GM23338 (cell line): Measurements from ENCODE around the gene CNN2. TPM values are rescaled to one million over a fixed set of nuclear protein-coding genes. Genes with fewer than 3 reads are reported as not detected.

Source experiments
- ATAC-seq: fragments of 200-7000 bp; cut with Tn5 transposase; 3 replicates; pipeline ENCODE4 v1.9.1; 2020
- DNase-seq: peaks from one replicate; pipeline ENCODE4 v3.0.0-alpha.2; 2015; ENCODE audit warnings: low spot score
- H2AFZ ChIP-seq: fragments of 200-600 bp; sonication (generic); 2 replicates; pipeline ENCODE4 v1.8.0; 2016; ENCODE audit warnings: antibody characterized with exemption, mild to moderate bottlenecking, moderate library complexity
- H3F3A ChIP-seq: fragments of 200-600 bp; sonication (generic); replicated peaks from 2 replicates; pipeline ENCODE4 v1.8.0; 2017; ENCODE audit warnings: antibody characterized with exemption, mixed run types, low read depth
- H3K27ac ChIP-seq: fragments of 200-600 bp; sonication (generic); 2 replicates; pipeline ENCODE4 v1.6.1; 2016; ENCODE audit warnings: low read depth
- H3K27me3 ChIP-seq: fragments of 200-600 bp; sonication (generic); 2 replicates; pipeline ENCODE4 v1.8.0; 2016; ENCODE audit warnings: mild to moderate bottlenecking, mixed run types, moderate library complexity; ENCODE audit not compliant: insufficient read depth
- H3K36me3 ChIP-seq: fragments of 200-600 bp; sonication (generic); 2 replicates; pipeline ENCODE4 v1.8.0; 2016; ENCODE audit warnings: mild to moderate bottlenecking; ENCODE audit not compliant: insufficient read depth
- H3K4me1 ChIP-seq: fragments of 200-600 bp; sonication (generic); 2 replicates; pipeline ENCODE4 v1.8.0; 2016; ENCODE audit warnings: mild to moderate bottlenecking, moderate library complexity; ENCODE audit not compliant: insufficient read depth
- H3K4me2 ChIP-seq: fragments of 200-600 bp; sonication (generic); 2 replicates; pipeline ENCODE4 v1.7.1; 2017; ENCODE audit warnings: mixed run types
- H3K4me3 ChIP-seq: fragments of 200-600 bp; sonication (generic); 2 replicates; pipeline ENCODE4 v1.6.1; 2016; ENCODE audit warnings: mixed run types
- H3K79me2 ChIP-seq: fragments of 200-600 bp; sonication (generic); replicated peaks from 2 replicates; pipeline ENCODE4 v1.8.0; 2017; ENCODE audit warnings: mild to moderate bottlenecking; ENCODE audit not compliant: insufficient read depth
- H3K9me2 ChIP-seq: fragments of 200-600 bp; sonication (generic); 2 replicates; pipeline ENCODE4 v1.8.0; 2017; ENCODE audit not compliant: insufficient read depth
- H4K20me1 ChIP-seq: fragments of 200-600 bp; sonication (generic); replicated peaks from 2 replicates; pipeline ENCODE4 v1.8.0; 2017; ENCODE audit warnings: mild to moderate bottlenecking; ENCODE audit not compliant: insufficient read depth
- H3K27ac Mint-ChIP-seq: 2 replicates; pipeline ENCODE4 v1.8.0; 2020; ENCODE audit warnings: inconsistent platforms, mild to moderate bottlenecking, moderate library complexity, mixed read lengths
- H3K27me3 Mint-ChIP-seq: 3 replicates; pipeline ENCODE4 v1.8.0; 2022; ENCODE audit warnings: low read depth, mild to moderate bottlenecking, moderate library complexity, mixed read lengths, inconsistent platforms; ENCODE audit not compliant: insufficient read depth, poor library complexity
- H3K36me3 Mint-ChIP-seq: 3 replicates; pipeline ENCODE4 v1.8.0; 2021; ENCODE audit warnings: low read depth, mild to moderate bottlenecking, inconsistent platforms, moderate library complexity, mixed read lengths
- H3K4me1 Mint-ChIP-seq: 3 replicates; pipeline ENCODE4 v1.8.0; 2020; ENCODE audit warnings: mild to moderate bottlenecking, inconsistent platforms, mixed read lengths
- H3K4me3 Mint-ChIP-seq: 3 replicates; pipeline ENCODE4 v1.8.0; 2021; ENCODE audit warnings: moderate library complexity, mild to moderate bottlenecking, inconsistent platforms, mixed read lengths
- H3K9me3 Mint-ChIP-seq: 3 replicates; pipeline ENCODE4 v1.8.0; 2020; ENCODE audit warnings: moderate library complexity, mild to moderate bottlenecking, inconsistent platforms, mixed read lengths
- CREB1 ChIP-seq: fragments of 250-450 bp; sonication (Bioruptor Pico); IDR thresholded peaks from 2 replicates; pipeline ENCODE4 v1.5.0; 2020; ENCODE audit warnings: low read depth, mild to moderate bottlenecking, moderate library complexity
- EZH2 ChIP-seq: fragments of 200-600 bp; sonication (generic); IDR thresholded peaks from one replicate; pipeline ENCODE4 v1.8.0; 2017; ENCODE audit warnings: antibody characterized with exemption, mild to moderate bottlenecking, low read depth; ENCODE audit not compliant: unreplicated experiment
- EZH2phosphoT487 ChIP-seq: fragments of 200-600 bp; sonication (generic); IDR thresholded peaks from one replicate; pipeline ENCODE4 v1.8.1; 2018; ENCODE audit warnings: antibody characterized with exemption; ENCODE audit not compliant: unreplicated experiment
- JUNB ChIP-seq: IDR thresholded peaks from one replicate; pipeline ENCODE4 v1.6.1; 2016; ENCODE audit warnings: antibody characterized with exemption; ENCODE audit not compliant: unreplicated experiment
- POLR2AphosphoS5 ChIP-seq: IDR thresholded peaks from 2 replicates; pipeline ENCODE4 v1.6.1; 2016; ENCODE audit warnings: antibody characterized with exemption, low read depth
- ZNF114 ChIP-seq: fragments of 250-450 bp; sonication (Bioruptor Pico); IDR thresholded peaks from 2 replicates; pipeline ENCODE4 v1.5.0; 2020; ENCODE audit warnings: mild to moderate bottlenecking, moderate library complexity
- ZNF331 ChIP-seq: fragments of 250-450 bp; sonication (Bioruptor Pico); IDR thresholded peaks from 2 replicates; pipeline ENCODE4 v1.5.0; 2020; ENCODE audit warnings: low read depth, mild to moderate bottlenecking, moderate library complexity
- polyA plus RNA-seq: library from polyadenylated mRNA; unstranded; fragments of >200 nt; fragmentation: Nextera tagmentation; extraction: Ambion mirVana; gene quantifications from 2 replicates; pipeline ENCODE4 v1.2.1, GENCODE V29; 2016
- total RNA-seq: library from RNA; depleted of rRNA; stranded (reverse); fragments of >200 nt; shearing (Covaris generic); gene quantifications from 2 replicates; pipeline ENCODE4 v1.2.3, GENCODE V29; 2014
- TF ChIP-seq, protein P1 (sequence below), 2 experiments: fragments of 200-600 bp in 1 of 2; sonication (generic) in 1 of 2; conservative IDR thresholded peaks; 2 replicates each; pipeline versions ENCODE4 v1.5.1 to v1.6.1; 2016 to 2017; ENCODE audit warnings: antibody characterized with exemption in 2 of 2, low read depth in 2 of 2, mild to moderate bottlenecking in 2 of 2, moderate library complexity in 1 of 2
- TF ChIP-seq, protein P2 (sequence below): IDR thresholded peaks from 2 replicates; pipeline ENCODE4 v1.6.1; 2016; ENCODE audit warnings: antibody characterized with exemption
- TF ChIP-seq, protein P3 (sequence below): fragments of 250-450 bp; sonication (Bioruptor Pico); IDR thresholded peaks from 2 replicates; pipeline ENCODE4 v1.5.0; 2020; ENCODE audit warnings: mild to moderate bottlenecking, moderate library complexity

Gene CNN2
- total and polyA plus RNA-seq, 2 experiments from 2014 or later = 330 to 392 TPM

DNA sequence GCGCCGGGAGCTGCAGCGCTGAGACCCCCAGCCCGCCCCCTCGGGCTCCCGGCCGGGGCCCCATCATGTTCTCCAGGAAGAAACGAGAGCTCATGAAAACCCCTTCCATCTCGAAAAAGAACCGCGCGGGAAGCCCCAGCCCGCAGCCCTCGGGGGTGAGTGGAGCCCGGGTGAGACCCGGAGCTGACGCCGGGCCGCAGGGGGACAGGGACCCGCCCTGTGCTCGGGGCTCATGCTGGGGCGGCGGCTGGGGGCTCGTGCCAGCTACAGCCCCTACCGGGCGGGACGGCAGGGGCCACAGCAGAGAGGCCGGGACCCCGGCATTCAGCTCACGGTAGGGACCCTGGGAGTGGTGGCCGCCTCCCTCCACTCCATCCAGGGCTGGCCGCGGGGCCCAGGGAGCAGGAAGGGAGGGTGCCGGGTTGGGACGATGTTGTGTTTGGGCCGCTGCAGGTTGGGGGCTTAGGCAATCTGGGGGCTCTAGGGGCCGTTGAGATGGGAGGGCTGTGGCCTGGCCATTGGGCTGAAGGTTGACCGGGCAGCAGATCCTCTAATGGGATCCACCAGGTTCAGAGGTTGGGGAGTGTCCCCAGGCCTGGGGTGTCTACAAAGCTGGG lies 41.0 kb downstream of the CNN2 start (continued):
- TF ChIP-seq POLR2AphosphoS5 = no peak

- H3K4me2 ChIP-seq = peak overlapping the region; percentile 85
- H2AFZ ChIP-seq = no peak overlapping the region
- H3K4me1 Mint-ChIP-seq = peaks cover 25% of the 10 kb centered on the region
- H3K27me3 Mint-ChIP-seq = peaks cover 29% of the 10 kb centered on the region
- no peaks in the 10 kb centered on the region for H3K9me2 ChIP-seq
- H3K27ac ChIP-seq = no peak overlapping the region
- H4K20me1 ChIP-seq = 0 out of 2 replicates have a peak, but pooled peaks cover 3% of the 10 kb centered on the region
- peaks cover 5% of the 10 kb centered on the region; the same call in 1 of the 3 replicates for H3K36me3 Mint-ChIP-seq
- peaks cover 8% of the 10 kb centered on the region; the same call in 1 of the 2 replicates for H3K4me1 ChIP-seq
- 0 out of 2 replicates have a peak, but pooled peaks cover 4% of the 10 kb centered on the region for H3K79me2 ChIP-seq
- H3K36me3 ChIP-seq = no peaks in the 10 kb centered on the region
- peaks cover 27% of the 10 kb centered on the region for H3F3A ChIP-seq
- H3K4me3 Mint-ChIP-seq = peak overlapping the region; percentile 64
- peak overlapping the region; percentile 64 for H3K4me3 ChIP-seq
- peaks cover 19% of the 10 kb centered on the region for H3K27me3 ChIP-seq
- H3K27ac Mint-ChIP-seq = no peak overlapping the region
- no peak for ATAC-seq
- DNase-seq = no peak
- peaks cover 4% of the 10 kb centered on the region; the same call in 2 of the 3 replicates for H3K9me3 Mint-ChIP-seq
- TF ChIP-seq, protein P1, sequence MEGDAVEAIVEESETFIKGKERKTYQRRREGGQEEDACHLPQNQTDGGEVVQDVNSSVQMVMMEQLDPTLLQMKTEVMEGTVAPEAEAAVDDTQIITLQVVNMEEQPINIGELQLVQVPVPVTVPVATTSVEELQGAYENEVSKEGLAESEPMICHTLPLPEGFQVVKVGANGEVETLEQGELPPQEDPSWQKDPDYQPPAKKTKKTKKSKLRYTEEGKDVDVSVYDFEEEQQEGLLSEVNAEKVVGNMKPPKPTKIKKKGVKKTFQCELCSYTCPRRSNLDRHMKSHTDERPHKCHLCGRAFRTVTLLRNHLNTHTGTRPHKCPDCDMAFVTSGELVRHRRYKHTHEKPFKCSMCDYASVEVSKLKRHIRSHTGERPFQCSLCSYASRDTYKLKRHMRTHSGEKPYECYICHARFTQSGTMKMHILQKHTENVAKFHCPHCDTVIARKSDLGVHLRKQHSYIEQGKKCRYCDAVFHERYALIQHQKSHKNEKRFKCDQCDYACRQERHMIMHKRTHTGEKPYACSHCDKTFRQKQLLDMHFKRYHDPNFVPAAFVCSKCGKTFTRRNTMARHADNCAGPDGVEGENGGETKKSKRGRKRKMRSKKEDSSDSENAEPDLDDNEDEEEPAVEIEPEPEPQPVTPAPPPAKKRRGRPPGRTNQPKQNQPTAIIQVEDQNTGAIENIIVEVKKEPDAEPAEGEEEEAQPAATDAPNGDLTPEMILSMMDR (conservative IDR thresholded peaks at IDR 0.05; ENCODE audit: low read depth in 2 of 2) = no peak
- no peak for TF ChIP-seq EZH2
- TF ChIP-seq JUNB = no peak
- TF ChIP-seq ZNF114 = no peak
- TF ChIP-seq CREB1 = no peak
- TF ChIP-seq POLR2AphosphoS5 = no peak
- no peak for TF ChIP-seq EZH2phosphoT487
- TF ChIP-seq, protein P2, sequence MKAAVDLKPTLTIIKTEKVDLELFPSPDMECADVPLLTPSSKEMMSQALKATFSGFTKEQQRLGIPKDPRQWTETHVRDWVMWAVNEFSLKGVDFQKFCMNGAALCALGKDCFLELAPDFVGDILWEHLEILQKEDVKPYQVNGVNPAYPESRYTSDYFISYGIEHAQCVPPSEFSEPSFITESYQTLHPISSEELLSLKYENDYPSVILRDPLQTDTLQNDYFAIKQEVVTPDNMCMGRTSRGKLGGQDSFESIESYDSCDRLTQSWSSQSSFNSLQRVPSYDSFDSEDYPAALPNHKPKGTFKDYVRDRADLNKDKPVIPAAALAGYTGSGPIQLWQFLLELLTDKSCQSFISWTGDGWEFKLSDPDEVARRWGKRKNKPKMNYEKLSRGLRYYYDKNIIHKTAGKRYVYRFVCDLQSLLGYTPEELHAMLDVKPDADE = no peak
- TF ChIP-seq, protein P3, sequence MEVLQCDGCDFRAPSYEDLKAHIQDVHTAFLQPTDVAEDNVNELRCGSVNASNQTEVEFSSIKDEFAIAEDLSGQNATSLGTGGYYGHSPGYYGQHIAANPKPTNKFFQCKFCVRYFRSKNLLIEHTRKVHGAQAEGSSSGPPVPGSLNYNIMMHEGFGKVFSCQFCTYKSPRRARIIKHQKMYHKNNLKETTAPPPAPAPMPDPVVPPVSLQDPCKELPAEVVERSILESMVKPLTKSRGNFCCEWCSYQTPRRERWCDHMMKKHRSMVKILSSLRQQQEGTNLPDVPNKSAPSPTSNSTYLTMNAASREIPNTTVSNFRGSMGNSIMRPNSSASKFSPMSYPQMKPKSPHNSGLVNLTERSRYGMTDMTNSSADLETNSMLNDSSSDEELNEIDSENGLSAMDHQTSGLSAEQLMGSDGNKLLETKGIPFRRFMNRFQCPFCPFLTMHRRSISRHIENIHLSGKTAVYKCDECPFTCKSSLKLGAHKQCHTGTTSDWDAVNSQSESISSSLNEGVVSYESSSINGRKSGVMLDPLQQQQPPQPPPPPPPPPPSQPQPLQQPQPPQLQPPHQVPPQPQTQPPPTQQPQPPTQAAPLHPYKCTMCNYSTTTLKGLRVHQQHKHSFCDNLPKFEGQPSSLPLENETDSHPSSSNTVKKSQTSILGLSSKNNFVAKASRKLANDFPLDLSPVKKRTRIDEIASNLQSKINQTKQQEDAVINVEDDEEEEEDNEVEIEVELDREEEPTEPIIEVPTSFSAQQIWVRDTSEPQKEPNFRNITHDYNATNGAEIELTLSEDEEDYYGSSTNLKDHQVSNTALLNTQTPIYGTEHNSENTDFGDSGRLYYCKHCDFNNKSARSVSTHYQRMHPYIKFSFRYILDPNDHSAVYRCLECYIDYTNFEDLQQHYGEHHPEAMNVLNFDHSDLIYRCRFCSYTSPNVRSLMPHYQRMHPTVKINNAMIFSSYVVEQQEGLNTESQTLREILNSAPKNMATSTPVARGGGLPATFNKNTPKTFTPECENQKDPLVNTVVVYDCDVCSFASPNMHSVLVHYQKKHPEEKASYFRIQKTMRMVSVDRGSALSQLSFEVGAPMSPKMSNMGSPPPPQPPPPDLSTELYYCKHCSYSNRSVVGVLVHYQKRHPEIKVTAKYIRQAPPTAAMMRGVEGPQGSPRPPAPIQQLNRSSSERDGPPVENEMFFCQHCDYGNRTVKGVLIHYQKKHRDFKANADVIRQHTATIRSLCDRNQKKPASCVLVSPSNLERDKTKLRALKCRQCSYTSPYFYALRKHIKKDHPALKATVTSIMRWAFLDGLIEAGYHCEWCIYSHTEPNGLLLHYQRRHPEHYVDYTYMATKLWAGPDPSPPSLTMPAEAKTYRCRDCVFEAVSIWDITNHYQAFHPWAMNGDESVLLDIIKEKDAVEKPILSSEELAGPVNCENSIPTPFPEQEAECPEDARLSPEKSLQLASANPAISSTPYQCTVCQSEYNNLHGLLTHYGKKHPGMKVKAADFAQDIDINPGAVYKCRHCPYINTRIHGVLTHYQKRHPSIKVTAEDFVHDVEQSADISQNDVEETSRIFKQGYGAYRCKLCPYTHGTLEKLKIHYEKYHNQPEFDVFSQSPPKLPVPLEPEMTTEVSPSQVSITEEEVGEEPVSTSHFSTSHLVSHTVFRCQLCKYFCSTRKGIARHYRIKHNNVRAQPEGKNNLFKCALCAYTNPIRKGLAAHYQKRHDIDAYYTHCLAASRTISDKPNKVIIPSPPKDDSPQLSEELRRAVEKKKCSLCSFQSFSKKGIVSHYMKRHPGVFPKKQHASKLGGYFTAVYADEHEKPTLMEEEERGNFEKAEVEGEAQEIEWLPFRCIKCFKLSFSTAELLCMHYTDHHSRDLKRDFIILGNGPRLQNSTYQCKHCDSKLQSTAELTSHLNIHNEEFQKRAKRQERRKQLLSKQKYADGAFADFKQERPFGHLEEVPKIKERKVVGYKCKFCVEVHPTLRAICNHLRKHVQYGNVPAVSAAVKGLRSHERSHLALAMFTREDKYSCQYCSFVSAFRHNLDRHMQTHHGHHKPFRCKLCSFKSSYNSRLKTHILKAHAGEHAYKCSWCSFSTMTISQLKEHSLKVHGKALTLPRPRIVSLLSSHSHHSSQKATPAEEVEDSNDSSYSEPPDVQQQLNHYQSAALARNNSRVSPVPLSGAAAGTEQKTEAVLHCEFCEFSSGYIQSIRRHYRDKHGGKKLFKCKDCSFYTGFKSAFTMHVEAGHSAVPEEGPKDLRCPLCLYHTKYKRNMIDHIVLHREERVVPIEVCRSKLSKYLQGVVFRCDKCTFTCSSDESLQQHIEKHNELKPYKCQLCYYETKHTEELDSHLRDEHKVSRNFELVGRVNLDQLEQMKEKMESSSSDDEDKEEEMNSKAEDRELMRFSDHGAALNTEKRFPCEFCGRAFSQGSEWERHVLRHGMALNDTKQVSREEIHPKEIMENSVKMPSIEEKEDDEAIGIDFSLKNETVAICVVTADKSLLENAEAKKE (CRISPR knock-in tag) = no peak
- no peak for TF ChIP-seq ZNF331 (CRISPR knock-in tag)
Observed at GRCh38 chr19:1068009-1069001, 41.9 kb downstream of the CNN2 start.
